Measurements from ENCODE around the gene SPAG5.

SPAG5 gene, protein sequence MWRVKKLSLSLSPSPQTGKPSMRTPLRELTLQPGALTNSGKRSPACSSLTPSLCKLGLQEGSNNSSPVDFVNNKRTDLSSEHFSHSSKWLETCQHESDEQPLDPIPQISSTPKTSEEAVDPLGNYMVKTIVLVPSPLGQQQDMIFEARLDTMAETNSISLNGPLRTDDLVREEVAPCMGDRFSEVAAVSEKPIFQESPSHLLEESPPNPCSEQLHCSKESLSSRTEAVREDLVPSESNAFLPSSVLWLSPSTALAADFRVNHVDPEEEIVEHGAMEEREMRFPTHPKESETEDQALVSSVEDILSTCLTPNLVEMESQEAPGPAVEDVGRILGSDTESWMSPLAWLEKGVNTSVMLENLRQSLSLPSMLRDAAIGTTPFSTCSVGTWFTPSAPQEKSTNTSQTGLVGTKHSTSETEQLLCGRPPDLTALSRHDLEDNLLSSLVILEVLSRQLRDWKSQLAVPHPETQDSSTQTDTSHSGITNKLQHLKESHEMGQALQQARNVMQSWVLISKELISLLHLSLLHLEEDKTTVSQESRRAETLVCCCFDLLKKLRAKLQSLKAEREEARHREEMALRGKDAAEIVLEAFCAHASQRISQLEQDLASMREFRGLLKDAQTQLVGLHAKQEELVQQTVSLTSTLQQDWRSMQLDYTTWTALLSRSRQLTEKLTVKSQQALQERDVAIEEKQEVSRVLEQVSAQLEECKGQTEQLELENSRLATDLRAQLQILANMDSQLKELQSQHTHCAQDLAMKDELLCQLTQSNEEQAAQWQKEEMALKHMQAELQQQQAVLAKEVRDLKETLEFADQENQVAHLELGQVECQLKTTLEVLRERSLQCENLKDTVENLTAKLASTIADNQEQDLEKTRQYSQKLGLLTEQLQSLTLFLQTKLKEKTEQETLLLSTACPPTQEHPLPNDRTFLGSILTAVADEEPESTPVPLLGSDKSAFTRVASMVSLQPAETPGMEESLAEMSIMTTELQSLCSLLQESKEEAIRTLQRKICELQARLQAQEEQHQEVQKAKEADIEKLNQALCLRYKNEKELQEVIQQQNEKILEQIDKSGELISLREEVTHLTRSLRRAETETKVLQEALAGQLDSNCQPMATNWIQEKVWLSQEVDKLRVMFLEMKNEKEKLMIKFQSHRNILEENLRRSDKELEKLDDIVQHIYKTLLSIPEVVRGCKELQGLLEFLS

DNA sequence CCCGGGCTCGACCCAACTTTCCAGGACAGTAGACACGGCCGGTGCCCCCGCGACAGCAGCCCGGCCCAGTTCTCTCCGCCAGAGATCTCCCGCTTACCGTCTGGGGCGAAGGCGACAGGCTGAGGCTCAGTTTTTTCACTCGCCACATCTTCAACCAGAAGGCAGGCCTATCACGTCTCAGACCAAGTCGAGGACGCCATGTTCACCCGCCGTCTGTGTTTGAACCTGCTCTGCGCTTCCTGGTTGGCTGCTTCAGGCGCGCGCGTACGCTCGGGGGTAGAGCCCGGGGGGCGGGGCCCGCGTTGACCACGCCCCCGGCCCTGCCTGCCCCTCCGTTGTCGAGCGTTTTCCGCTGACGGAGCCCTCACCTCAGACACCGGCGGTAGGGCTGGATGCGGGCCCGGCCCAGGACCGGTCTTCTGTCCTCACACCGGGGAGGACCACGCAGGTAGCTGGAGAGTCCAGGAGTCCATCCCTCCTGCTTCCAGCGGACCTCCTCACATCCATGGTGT, at the start of gene SPAG5:
SPAG5 (minus strand) TSS at position 227 of the 512 bp plus-strand sequence; CDS start at position 148, 79 bp downstream.
- H3K4me1 Mint-ChIP-seq = peaks cover 22% of the 10 kb centered on the region
- H3K9me3 Mint-ChIP-seq = no peaks in the 10 kb centered on the region
- TF ChIP-seq, protein P1, sequence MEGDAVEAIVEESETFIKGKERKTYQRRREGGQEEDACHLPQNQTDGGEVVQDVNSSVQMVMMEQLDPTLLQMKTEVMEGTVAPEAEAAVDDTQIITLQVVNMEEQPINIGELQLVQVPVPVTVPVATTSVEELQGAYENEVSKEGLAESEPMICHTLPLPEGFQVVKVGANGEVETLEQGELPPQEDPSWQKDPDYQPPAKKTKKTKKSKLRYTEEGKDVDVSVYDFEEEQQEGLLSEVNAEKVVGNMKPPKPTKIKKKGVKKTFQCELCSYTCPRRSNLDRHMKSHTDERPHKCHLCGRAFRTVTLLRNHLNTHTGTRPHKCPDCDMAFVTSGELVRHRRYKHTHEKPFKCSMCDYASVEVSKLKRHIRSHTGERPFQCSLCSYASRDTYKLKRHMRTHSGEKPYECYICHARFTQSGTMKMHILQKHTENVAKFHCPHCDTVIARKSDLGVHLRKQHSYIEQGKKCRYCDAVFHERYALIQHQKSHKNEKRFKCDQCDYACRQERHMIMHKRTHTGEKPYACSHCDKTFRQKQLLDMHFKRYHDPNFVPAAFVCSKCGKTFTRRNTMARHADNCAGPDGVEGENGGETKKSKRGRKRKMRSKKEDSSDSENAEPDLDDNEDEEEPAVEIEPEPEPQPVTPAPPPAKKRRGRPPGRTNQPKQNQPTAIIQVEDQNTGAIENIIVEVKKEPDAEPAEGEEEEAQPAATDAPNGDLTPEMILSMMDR (IDR thresholded peaks at IDR 0.05; ENCODE audit: unreplicated experiment in 3 of 3) = no peak
- H3K27ac Mint-ChIP-seq = peak within 1 kb of the TSS; percentile 80 to 93 (median 86)
- peaks cover 3% of the 10 kb centered on the region for H3K36me3 Mint-ChIP-seq (ENCODE audit: low read depth)
- no peaks in the 10 kb centered on the region for H3K27me3 Mint-ChIP-seq (ENCODE audit: low read depth)
- H3K4me3 Mint-ChIP-seq = peak within 1 kb of the TSS; percentile 88 to 92 (median 90)

DNA sequence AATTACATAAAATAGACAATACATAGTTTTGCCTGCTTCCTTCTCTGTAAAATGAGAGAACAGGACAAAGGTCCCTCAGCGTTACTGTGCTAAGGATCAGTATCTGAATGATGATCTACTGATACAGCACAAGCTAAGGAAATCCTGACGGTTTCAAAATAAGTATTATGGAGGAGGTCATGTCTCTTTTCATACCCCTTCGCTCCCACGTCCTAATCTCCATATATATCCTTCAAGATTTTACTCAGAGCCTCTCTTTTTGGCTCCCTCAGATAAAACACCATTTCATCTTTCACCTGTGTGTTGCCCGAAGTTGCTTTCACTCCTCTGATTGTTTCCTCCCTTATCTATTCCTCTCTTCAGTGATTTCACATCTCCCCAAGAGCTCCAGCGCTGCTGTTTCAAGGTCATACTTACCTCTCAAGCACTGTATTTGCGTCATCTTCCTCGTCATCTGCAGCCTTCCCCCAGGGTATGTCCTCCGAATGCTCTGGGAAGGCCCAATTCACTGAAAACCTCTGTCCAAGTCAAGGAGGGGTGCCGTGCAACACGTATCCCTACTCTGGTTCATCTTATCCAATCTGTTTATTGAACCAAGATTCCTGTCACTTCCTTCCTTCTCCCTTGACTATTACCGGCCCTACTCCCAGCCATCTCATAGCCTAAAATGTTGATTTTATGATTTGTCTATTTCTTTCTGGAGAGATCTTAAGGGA, 47.4 kb upstream of the SPAG5 start:
- TF ChIP-seq, protein P1 (IDR thresholded peaks at IDR 0.05; ENCODE audit: unreplicated experiment in 3 of 3) = no peak
- peak overlapping the region; percentile 76 to 96 (median 96) for H3K4me3 Mint-ChIP-seq
- H3K4me1 Mint-ChIP-seq = peaks cover 34% of the 10 kb centered on the region
- H3K27me3 Mint-ChIP-seq (ENCODE audit: low read depth) = no peaks in the 10 kb centered on the region
- H3K36me3 Mint-ChIP-seq (ENCODE audit: low read depth) = peaks cover 44% of the 10 kb centered on the region
- peak overlapping the region; percentile 85 to 96 (median 96) for H3K27ac Mint-ChIP-seq
- no peaks in the 10 kb centered on the region for H3K9me3 Mint-ChIP-seq

DNA sequence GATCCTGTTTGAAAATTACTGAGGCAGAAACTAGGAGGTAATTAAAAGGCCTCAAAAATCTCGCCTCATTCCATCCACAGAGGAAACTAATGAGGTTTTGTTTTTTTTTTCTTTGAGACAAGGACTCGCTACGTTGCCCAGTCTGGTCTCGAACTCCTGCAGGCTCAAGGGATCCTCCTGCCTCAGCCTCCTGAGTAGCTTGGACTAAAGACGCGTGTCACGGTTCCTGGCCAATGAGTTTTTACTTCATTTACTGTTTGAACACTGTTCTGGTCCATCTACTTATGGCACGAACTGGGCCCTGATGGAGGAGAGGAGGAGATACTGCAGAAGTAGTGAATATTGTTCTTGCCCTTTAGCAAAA, 46.7 kb upstream of the SPAG5 start:
- H3K36me3 Mint-ChIP-seq (ENCODE audit: low read depth) = peaks cover 50% of the 10 kb centered on the region
- H3K4me1 Mint-ChIP-seq = peaks cover 34% of the 10 kb centered on the region
- no peaks in the 10 kb centered on the region for H3K27me3 Mint-ChIP-seq (ENCODE audit: low read depth)
- H3K27ac Mint-ChIP-seq = peak overlapping the region; percentile 85 to 96 (median 96)
- TF ChIP-seq, protein P1 (IDR thresholded peaks at IDR 0.05; ENCODE audit: unreplicated experiment in 3 of 3) = no peak
- H3K9me3 Mint-ChIP-seq = no peaks in the 10 kb centered on the region
- peak overlapping the region; percentile 76 to 96 (median 96) for H3K4me3 Mint-ChIP-seq

DNA sequence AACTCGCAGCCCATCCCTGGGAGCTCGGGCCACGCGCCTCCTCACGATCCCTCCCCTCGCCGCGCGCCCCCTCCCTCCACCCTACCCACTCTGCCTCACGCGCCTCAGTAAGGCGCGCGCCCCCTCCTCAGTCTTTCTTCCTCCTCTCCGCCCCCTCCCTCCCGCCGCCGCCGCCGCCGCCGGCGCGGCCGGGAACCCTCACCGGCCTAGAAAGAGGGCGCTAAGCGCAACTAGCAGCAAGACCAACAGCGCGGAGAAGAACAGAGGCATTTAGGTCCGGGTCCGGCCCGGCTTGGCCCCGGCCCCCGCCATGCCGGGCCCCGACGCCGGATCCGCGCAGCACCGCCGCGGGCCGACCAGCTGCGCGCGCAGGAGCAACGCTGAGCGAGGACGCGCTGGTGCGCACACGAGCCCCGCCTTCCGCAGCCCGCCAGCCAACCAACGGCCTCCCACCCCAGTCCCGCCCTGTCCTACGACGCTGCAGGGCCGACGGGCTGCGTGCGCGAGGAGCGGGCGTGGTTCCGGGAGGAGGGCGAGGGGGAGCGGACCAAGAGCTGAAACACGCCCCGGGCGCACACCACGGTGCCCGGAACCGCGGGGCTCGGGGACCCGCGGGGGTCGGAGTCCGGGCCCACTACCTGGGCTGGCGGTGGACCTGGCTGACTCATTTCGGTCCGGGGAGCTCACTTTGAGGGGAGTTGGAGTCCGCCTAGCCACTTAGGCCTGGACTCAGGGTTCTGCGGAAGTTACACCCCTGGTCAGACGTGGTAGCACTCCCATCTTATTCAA, 46.2 kb upstream of the SPAG5 start, which contains the start of gene BLTP2:
BLTP2 (minus strand) TSS at position 372 of the 789 bp plus-strand sequence; CDS start at position 270, 102 bp downstream.
- H3K27ac Mint-ChIP-seq = peak within 1 kb of the TSS; percentile 85 to 96 (median 96)
- H3K4me1 Mint-ChIP-seq = peaks cover 34% of the 10 kb centered on the region
- H3K9me3 Mint-ChIP-seq = no peaks in the 10 kb centered on the region
- TF ChIP-seq, protein P1 (IDR thresholded peaks at IDR 0.05; ENCODE audit: unreplicated experiment in 3 of 3) = no peak
- peak within 1 kb of the TSS; percentile 95 to 96 (median 96) for H3K4me3 Mint-ChIP-seq
- no peaks in the 10 kb centered on the region for H3K27me3 Mint-ChIP-seq (ENCODE audit: low read depth)
- H3K36me3 Mint-ChIP-seq (ENCODE audit: low read depth) = peaks cover 52% of the 10 kb centered on the region

Measured in nephron (organoid).